ENCODE measurements around the gene STX2. TPM values are rescaled to one million over a fixed set of nuclear protein-coding genes. Genes with fewer than 3 reads are reported as not detected.

The STX2 gene
- total RNA-seq, 1 donor, result 43.8 TPM

GRCh38 chr12:130744274-130744673, 94.8 kb downstream of the STX2 start:
- TF ChIP-seq, protein P1, sequence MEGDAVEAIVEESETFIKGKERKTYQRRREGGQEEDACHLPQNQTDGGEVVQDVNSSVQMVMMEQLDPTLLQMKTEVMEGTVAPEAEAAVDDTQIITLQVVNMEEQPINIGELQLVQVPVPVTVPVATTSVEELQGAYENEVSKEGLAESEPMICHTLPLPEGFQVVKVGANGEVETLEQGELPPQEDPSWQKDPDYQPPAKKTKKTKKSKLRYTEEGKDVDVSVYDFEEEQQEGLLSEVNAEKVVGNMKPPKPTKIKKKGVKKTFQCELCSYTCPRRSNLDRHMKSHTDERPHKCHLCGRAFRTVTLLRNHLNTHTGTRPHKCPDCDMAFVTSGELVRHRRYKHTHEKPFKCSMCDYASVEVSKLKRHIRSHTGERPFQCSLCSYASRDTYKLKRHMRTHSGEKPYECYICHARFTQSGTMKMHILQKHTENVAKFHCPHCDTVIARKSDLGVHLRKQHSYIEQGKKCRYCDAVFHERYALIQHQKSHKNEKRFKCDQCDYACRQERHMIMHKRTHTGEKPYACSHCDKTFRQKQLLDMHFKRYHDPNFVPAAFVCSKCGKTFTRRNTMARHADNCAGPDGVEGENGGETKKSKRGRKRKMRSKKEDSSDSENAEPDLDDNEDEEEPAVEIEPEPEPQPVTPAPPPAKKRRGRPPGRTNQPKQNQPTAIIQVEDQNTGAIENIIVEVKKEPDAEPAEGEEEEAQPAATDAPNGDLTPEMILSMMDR (IDR thresholded peaks at IDR 0.05; ENCODE audit: extremely low read depth, low read depth, low read length), result no peak
- H3K27ac ChIP-seq (ENCODE audit: low read depth, low read length), result no peak overlapping the region
- no peak overlapping the region for H2AFZ ChIP-seq (ENCODE audit: low read length)
- no peaks in the 10 kb centered on the region for H3K79me2 ChIP-seq (ENCODE audit: insufficient read depth, low read length)
- no peaks in the 10 kb centered on the region for H3K4me1 ChIP-seq (ENCODE audit: insufficient read depth, low read length)
- no peaks in the 10 kb centered on the region for H4K20me1 ChIP-seq (ENCODE audit: insufficient read depth, low read length)
- H3K9me3 ChIP-seq (ENCODE audit: low read depth, low read length), result no peaks in the 10 kb centered on the region
- no peaks in the 10 kb centered on the region for H3K27me3 ChIP-seq (ENCODE audit: insufficient read depth, low read length)
- no peak overlapping the region for H3K4me2 ChIP-seq (ENCODE audit: insufficient read depth, low read length)
- no peak for DNase-seq (ENCODE audit: insufficient read length, low spot score, missing footprints)
- H3K4me3 ChIP-seq (ENCODE audit: insufficient read depth, low read length), result no peak overlapping the region
- no peaks in the 10 kb centered on the region for H3K36me3 ChIP-seq (ENCODE audit: insufficient read depth, low read length)

- TF ChIP-seq, protein P1 (IDR thresholded peaks at IDR 0.05; ENCODE audit: extremely low read depth, low read depth, low read length), result no peak
- H2AFZ ChIP-seq (ENCODE audit: low read length), result no peak overlapping the region
- no peak overlapping the region for H3K4me3 ChIP-seq (ENCODE audit: insufficient read depth, low read length)
- no peaks in the 10 kb centered on the region for H3K9me3 ChIP-seq (ENCODE audit: low read depth, low read length)
- no peaks in the 10 kb centered on the region for H3K27me3 ChIP-seq (ENCODE audit: insufficient read depth, low read length)
- no peaks in the 10 kb centered on the region for H3K79me2 ChIP-seq (ENCODE audit: insufficient read depth, low read length)
- no peak overlapping the region for H3K4me2 ChIP-seq (ENCODE audit: insufficient read depth, low read length)
- no peaks in the 10 kb centered on the region for H4K20me1 ChIP-seq (ENCODE audit: insufficient read depth, low read length)
- H3K36me3 ChIP-seq (ENCODE audit: insufficient read depth, low read length), result no peaks in the 10 kb centered on the region
- H3K4me1 ChIP-seq (ENCODE audit: insufficient read depth, low read length), result no peaks in the 10 kb centered on the region
- DNase-seq (ENCODE audit: insufficient read length, low spot score, missing footprints), result no peak
- H3K27ac ChIP-seq (ENCODE audit: low read depth, low read length), result no peak overlapping the region
Measured at GRCh38 chr12:130743606-130744005, 95.4 kb downstream of the STX2 start.

GRCh38 chr12:130743176-130743575, 95.9 kb downstream of the STX2 start:
- Histone ChIP-seq H3K4me1 (ENCODE audit: insufficient read depth, low read length) (no peaks in the 10 kb centered on the region), H2AFZ (ENCODE audit: low read length) (no peak overlapping the region), H3K9me3 (ENCODE audit: low read depth, low read length) (no peaks in the 10 kb centered on the region), H3K4me2 (ENCODE audit: insufficient read depth, low read length) (no peak overlapping the region), H4K20me1 (ENCODE audit: insufficient read depth, low read length) (no peaks in the 10 kb centered on the region), H3K27me3 (ENCODE audit: insufficient read depth, low read length) (no peaks in the 10 kb centered on the region), H3K4me3 (ENCODE audit: insufficient read depth, low read length) (no peak overlapping the region), H3K36me3 (ENCODE audit: insufficient read depth, low read length) (no peaks in the 10 kb centered on the region), H3K79me2 (ENCODE audit: insufficient read depth, low read length) (no peaks in the 10 kb centered on the region), H3K27ac (ENCODE audit: low read depth, low read length) (no peak overlapping the region)
- TF ChIP-seq, protein P1 (IDR thresholded peaks at IDR 0.05; ENCODE audit: extremely low read depth, low read depth, low read length), result no peak
- DNase-seq (ENCODE audit: insufficient read length, low spot score, missing footprints), result no peak

DNA sequence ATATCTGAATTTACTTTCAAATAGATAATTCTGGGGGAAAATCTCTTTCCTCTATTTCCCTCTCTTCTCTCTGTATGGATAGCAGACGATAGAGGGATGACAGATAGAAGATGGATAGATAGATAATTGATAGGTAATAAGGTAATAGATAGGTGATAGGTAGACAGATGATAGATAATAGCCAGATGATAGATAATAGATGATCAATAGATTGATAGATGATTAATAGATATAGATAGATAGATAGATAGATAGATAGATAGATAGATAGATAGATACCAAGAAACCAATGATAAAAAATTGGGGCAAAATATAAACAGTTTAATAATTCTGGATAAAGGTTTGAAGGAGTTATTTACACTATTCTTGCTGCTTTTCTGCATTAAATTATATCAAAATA, 96.3 kb downstream of the STX2 start:
- Histone ChIP-seq H3K79me2 (ENCODE audit: insufficient read depth, low read length) (no peaks in the 10 kb centered on the region), H3K4me2 (ENCODE audit: insufficient read depth, low read length) (no peak overlapping the region), H4K20me1 (ENCODE audit: insufficient read depth, low read length) (no peaks in the 10 kb centered on the region), H3K36me3 (ENCODE audit: insufficient read depth, low read length) (no peaks in the 10 kb centered on the region), H3K4me1 (ENCODE audit: insufficient read depth, low read length) (no peaks in the 10 kb centered on the region), H3K4me3 (ENCODE audit: insufficient read depth, low read length) (no peak overlapping the region), H3K27ac (ENCODE audit: low read depth, low read length) (no peak overlapping the region), H3K9me3 (ENCODE audit: low read depth, low read length) (no peaks in the 10 kb centered on the region), H3K27me3 (ENCODE audit: insufficient read depth, low read length) (no peaks in the 10 kb centered on the region), H2AFZ (ENCODE audit: low read length) (no peak overlapping the region)
- TF ChIP-seq, protein P1 (IDR thresholded peaks at IDR 0.05; ENCODE audit: extremely low read depth, low read depth, low read length), result no peak
- DNase-seq (ENCODE audit: insufficient read length, low spot score, missing footprints), result no peak

Data from osteoblast (primary cell).